Colon (tissue), 2 donors: ENCODE measurements around the gene RTTN.

Source experiments
- FAIRE-seq: peaks from 2 replicates; lab custom pipeline; 2012; peaks lifted over from hg19 to GRCh38; lab: Jason Lieb, UNC
- donor health status: control.
- donor health status: control.

Gene RTTN

DNA sequence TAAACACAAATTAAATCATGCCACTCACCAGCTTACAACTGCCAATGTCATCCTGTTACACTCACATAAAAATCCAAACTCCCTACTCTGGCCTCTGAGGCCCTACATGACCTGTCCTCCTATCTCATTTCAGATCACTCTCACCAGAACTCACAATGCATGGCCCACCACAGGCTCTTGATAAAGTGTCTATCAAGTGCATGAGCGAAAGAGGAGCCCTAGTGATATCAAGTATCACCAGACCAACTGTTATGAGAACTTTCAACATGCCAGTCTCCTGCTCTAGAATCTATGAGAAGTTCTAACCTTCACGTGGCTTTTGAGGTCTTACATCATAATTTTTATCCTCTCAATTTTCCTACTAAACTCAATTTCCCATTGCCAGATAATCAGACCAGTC, 181.4 kb downstream of the RTTN start:
- FAIRE-seq, result no peak

DNA sequence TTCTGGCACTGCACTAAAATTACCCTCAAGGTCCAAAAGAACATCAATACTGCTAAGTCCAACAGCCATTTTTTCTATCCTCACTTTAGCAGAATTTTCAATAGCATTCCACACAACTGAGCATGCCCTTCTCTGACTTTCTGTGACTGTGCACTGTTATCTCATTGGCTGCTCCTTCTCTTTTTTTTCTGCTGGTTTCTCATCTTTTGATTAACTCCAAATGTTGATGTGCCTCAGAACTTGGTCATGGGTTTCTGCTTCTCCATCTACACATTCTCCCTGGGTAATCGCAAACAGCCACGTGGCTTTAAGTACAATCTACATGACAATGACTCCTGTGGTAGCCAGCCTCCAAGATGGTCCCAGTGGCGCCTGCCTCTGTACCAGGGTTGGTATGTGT, 182.9 kb downstream of the RTTN start:
- FAIRE-seq, result no peak

DNA sequence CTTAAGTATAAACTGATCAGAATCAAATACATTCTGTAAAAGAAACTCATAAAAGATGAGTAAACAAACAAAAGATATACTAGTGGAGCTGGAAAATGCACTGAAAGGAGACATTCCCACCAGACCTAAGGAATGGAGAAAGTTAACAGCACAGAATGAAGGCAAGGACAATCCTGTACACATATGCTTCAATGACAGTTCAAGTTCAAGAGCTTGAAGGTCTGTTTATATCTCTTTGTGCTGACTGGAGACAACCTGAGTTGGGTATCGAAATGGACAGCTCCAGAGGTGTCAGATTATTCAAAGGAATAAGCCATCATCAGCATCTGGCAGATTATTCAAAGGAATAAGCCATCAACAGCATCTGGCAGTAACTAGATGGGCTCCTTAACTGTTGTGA, 184.0 kb downstream of the RTTN start:
- no peak for FAIRE-seq

GRCh38 chr18:70021043-70021442, 184.4 kb downstream of the RTTN start:
- no peak for FAIRE-seq

GRCh38 chr18:70019991-70020390, 185.5 kb downstream of the RTTN start:
- FAIRE-seq, result no peak

DNA sequence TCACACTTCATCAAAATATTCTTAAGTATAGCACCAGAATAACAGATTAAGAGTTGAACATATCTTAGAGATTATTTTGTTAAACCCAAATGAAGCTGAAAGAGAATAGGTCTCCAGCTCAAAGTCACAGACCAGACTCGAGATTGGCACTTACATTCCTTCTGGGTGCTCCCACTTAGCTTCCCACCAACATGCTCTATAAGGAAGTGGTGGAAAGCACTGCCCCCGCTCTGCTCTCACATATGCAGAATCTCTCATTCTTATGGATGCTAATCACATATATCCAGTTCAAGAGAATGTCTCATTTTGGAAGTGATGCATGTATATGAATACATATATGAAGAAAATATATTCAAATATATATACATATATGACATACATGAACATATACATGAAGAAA, 186.4 kb downstream of the RTTN start:
- FAIRE-seq, result no peak

DNA sequence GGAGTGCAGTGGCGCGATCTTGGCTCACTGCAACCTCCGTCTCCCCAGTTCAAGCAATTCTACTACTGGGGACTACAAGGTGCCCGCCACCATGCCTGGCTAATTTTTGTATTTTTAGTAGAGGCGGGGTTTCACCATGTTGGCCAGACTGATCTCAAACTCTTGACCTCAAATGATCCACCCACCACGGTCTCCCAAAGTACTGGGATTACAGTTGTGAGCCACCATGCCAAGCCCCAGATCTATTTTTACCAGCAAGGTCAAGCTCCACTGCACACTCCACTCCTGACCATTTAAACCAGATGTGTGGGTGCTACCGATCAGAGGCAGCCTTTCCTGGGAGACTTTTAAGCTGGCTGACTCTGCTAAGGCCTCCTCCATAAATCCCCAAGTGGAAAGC, 190.4 kb downstream of the RTTN start:
- FAIRE-seq, result no peak

DNA sequence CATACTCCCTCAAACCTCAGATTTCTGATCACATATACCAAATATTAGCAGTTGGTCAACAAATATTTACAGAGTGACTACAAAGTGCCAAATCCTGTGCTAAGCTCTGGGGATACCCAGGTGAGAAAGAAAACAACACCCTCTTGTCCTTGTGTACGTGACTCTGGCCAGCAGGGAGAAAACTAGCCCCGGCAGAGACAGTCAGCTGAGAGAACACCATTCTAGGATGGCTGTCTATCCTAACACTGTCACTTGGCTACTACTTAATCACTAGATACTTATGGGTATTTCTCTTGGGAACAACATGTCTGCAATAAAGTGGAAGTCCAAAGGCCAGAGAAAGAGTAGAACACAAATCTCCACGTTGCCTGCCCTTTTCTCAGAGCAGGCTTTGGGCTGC, 199.9 kb downstream of the RTTN start:
- FAIRE-seq, result no peak

DNA sequence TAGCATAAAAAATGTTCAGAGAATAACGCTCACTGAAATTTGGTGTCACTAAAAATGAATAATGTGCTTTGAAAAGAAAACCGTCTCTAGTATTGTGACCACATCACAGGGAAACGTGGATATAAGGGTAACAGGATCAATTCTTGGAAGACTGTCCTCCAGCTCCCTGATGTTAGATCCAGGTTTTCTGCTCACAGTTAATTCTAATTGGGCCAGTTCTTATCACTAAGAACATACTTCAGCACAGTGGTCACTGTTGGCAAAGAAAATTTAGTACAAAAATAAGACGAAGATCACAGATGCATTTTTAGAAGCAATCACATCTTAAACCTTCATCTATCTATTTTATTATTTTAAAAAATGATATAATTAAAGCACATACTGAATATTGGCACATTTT, 200.8 kb downstream of the RTTN start:
- no peak for FAIRE-seq

DNA sequence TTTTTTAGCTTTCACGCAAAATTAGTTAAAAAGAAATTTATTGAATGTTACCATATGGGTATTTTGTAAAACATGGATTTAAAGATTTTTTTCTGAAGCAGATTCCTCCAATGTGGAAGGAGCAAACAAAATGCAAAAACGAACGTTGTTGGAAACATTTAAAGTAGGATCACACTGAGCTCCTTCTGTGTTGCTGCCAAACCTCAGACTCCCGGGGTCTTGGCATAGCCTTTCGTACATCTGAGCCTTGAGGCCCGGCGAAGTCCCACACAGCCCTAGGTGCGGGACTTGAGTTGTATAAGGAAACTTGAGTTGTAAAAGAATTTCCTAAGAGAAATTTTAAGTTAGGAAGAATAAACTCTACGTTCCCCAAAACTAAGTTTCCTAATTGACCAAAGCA, 205.8 kb downstream of the RTTN start:
- FAIRE-seq, result no peak

DNA sequence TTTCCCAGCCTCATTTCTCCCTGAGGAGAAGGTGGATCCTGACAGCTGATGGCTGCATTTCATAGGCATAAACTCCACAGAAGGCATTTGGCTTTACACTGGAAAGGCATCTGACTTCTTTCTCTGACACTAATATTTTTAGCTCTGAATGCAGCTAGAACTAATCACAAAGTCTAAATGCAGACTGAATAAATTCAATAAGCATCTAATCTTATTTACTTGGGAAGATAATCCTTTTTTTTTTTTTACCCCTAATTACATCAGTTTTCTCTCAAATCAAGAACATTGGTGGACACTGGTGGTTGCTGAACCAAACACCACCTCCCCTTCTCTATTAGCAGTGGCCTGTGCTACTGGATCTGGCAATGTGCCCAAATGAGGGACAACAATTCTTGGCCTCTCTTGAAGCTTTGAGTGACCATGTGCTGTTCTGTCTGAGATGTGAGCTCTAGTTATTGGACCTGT, 206.9 kb downstream of the RTTN start:
- FAIRE-seq, result no peak

DNA sequence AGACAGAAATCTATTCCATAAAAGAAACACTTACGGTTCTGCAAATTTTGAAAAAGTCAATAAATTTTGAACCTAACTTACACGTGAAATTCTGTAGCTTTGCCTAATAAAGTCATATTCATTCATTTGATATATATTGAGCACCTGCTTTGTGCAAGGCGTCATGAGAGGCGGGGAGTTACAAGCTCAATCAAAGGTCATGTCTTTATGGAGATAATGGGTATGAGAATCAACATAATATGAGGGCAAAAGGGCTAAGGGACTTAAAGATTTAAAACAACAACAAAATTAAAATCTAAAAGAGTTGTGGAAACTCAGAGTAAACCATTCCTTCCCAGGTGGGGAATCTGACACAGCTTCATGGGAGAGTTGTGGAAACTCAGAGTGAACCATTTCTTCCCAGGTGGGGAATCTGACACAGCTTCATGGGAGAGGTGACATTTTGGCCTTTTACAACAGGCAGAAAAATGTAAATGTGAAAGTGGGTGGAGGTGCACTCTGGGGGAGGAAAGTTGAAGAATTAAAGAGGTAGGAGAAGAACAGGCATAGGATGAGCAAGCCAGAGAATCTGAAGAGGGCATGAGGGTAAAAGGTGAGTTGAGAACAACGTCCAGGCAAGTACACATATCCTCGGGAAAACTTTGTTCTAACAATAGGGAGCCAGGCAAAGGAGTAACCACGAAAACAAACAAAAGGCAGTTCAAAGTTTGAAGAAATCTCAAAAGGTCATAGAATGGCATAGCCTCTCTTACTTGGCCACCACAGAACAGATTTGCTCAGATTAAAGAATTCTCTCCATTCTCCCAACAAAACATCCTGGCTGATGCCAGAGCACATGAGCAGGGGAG, 208.3 kb downstream of the RTTN start:
- no peak for FAIRE-seq

DNA sequence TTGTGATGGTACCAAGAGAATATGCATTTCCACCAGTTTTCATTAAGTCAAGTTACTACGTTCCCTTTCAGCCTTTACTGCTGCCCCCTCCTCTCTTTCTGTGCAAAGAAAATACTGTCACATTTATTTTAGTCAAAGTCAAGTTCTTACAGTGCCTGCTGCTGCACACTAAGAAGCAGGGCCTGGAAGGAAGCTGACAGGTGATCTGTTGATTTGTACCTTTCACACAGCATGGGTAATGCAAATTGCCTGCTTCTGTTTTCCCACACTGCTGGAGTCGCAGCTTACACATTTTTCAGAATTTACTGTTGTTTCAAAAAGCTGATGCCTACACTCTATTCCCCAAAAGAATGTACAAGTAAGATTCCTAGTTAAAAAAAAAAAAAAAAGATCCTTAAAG, 209.1 kb downstream of the RTTN start:
- no peak for FAIRE-seq

- no peak for FAIRE-seq
Observed at GRCh38 chr18:69995774-69996173, 209.7 kb downstream of the RTTN start.

- no peak for FAIRE-seq
Observed at GRCh38 chr18:69992776-69993175, 212.7 kb downstream of the RTTN start.

- FAIRE-seq, result no peak
Observed at GRCh38 chr18:69987870-69988269, 217.6 kb downstream of the RTTN start.

GRCh38 chr18:69985239-69985638, 220.2 kb downstream of the RTTN start:
- no peak for FAIRE-seq

- no peak for FAIRE-seq
Observed at GRCh38 chr18:69982417-69982816, 223.1 kb downstream of the RTTN start.

DNA sequence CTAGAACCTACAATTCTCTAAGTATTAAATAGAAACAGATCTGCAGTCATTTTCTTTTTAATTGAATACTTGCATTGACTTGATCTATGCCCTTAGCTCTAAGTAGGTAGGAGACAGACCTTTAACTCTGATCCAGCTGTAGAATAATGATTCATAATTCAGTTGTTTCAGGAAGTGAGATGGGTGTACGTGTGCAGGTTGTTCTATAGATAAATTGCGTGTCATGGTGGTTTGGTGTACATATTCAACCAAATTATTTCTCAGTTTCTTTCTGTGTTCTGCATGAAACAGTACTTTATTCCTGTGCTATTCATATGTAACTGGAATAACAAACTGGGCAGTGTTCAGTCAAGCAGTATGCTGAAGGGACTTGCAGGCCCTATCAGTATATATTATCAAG, 223.5 kb downstream of the RTTN start:
- FAIRE-seq, result no peak

DNA sequence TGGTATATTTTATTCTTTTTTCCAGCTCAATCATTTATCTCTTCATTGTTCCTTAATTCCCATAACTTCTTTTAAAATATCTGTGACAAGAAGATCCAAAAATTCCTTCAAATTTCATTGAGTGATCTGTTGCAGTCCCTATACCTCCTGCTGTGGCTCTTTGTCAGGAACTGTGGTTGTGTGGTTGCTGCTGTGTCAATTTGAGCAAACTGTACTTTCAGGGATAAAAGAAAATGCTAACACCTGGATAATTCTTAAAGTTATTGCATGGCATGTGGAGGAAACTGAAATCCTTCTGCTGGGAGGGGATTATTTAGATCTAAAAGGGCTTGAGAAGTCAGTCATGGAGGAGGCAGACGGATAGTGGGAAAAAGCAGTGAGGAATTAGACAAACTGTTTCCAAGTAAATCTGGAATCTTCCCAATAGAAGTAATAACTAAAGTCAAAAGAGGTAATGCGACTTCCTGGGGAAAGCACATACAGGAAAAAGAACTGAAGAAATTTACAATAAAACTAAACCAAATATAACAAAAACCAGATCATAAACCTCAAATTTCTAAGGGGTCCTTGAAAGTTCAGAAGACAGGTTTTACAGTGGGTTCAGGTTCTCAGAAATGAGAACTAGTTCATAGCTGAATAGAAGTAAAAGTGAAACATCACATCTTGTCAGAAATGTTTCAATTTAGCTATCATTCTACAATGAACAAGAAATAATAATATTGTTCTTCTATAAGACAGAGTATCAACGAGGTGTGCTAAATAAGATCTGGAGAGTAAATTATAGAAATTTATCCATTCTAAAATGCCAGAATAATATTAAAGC, 224.3 kb downstream of the RTTN start:
- FAIRE-seq, result no peak

DNA sequence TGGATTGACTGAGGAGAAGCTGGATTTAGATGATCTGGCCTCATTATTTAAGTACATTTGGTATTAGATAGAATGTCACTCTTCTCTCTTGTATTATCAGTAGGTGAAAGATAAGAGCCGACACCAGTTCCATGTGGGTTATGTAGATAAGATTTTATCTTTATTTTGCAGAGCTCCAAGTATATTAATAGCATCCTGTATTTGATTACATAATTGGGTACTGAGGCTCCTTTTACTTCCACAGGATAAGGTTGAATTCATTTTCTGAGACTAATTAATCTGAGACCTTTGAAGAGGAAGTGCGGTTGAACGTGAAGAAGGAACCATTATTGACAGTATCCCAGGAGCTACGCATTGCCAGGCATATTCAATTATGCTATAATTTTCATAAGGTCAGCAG, 225.0 kb downstream of the RTTN start:
- FAIRE-seq, result no peak

DNA sequence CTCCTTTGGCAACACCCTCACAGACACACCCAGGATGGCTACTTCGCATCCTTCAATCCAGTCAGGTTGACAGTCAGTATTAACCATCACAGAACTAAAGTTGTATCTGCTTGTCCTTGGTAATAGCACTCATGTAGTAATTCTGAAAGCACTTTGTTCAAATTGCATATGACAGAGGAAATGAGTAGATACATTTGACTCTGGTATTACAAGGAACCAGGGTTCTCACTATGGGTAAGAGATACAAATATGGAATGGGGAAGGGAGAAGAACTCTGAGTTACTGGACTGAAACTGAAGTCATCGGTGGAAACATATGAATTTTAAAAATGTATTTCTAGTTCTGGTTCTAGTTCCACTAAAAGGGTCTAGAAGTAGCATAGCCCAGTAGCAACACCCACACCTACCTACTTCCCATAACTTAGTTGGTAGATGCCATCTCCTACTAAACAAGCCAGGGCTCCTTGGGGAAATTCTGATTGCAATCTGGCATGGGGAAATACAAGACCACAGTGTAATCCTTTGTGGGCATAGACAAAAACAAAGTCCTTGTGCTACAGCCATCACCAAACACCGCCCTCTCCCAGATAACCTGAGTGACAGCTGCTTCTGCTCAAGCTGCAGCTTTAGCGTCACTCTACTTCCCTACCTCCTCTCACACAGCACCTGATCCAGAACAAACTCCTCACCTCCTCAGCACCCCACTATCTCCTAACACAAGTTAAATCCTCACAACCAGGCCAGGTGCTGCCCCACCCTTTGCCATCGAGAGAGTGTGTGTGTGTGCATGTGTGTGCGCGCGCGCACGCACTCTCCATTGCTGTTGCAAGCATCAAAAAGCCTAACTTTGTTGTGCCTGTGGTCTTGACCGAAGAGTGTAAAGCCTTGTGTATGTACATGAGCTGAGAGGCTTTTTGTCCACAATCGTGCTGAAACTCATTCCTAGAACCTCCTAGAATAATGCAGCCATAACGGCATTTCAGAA, 226.5 kb downstream of the RTTN start:
- FAIRE-seq, result no peak
